Activated CD4-positive, alpha-beta T cell treated with anti-CD3 and anti-CD28 coated beads for 36 hours (primary cell): ENCODE data around the gene PAN2. TPM values are rescaled to one million over a fixed set of nuclear protein-coding genes. Genes with fewer than 3 reads are reported as not detected.
"Not testable (repeated sequence)": the region's sequence is repeated elsewhere in the genome, so short reads cannot be mapped to it uniquely, and the experiment has no call there.

Experiments used
- ATAC-seq: fragments of 200-7000 bp; cut with Tn5 transposase; one replicate; pipeline ENCODE4 v1.10.0; 2021; ENCODE audit warnings: mild to moderate bottlenecking, moderate library complexity
- CTCF ChIA-PET: fragments of 350-600 bp; sonication (Branson Sonifier 250); formaldehyde crosslinking; loops from one replicate; lab custom pipeline; 2021; ENCODE audit warnings: antibody characterized with exemption; lab: Charles Lee
- POLR2A ChIA-PET: fragments of 350-600 bp; sonication (Branson Sonifier 250); formaldehyde crosslinking; loops from one replicate; lab custom pipeline; 2021; ENCODE audit warnings: antibody characterized with exemption, inconsistent platforms; lab: Charles Lee
- DNase-seq: peaks from one replicate; pipeline ENCODE4 v3.0.0-alpha.2; 2020
- H3K27ac Mint-ChIP-seq: one replicate; pipeline ENCODE4 v1.8.0; 2021; ENCODE audit warnings: mixed read lengths
- H3K27me3 Mint-ChIP-seq: one replicate; pipeline ENCODE4 v1.8.0; 2021; ENCODE audit warnings: mixed read lengths
- H3K36me3 Mint-ChIP-seq: one replicate; pipeline ENCODE4 v1.8.0; 2021; ENCODE audit warnings: low read depth, mixed read lengths
- H3K4me1 Mint-ChIP-seq: one replicate; pipeline ENCODE4 v1.8.0; 2021; ENCODE audit warnings: mixed read lengths
- H3K4me3 Mint-ChIP-seq: one replicate; pipeline ENCODE4 v1.8.0; 2021; ENCODE audit warnings: mild to moderate bottlenecking, moderate library complexity, mixed read lengths
- H3K9me3 Mint-ChIP-seq: one replicate; pipeline ENCODE4 v1.8.0; 2021; ENCODE audit warnings: low read depth, mixed read lengths
- intact Hi-C, 2 experiments: fragments of 100-400 bp; cut with DNase I in 1 of 2; cut with micrococcal nuclease in 1 of 2; formaldehyde crosslinking; loops; one replicate each; pipeline versions ENCODE4 v1.14.2 to v1.15.1; 2022 to 2024; cut with DNase I, micrococcal nuclease
- total RNA-seq, 2 experiments: library from RNA; stranded (reverse); gene quantifications; one replicate each; pipeline ENCODE4 v1.2.3, GENCODE V29; 2021

The PAN2 gene
- total RNA-seq, 2 experiments from 2014 or later, result 54.6 to 62.5 TPM

DNA sequence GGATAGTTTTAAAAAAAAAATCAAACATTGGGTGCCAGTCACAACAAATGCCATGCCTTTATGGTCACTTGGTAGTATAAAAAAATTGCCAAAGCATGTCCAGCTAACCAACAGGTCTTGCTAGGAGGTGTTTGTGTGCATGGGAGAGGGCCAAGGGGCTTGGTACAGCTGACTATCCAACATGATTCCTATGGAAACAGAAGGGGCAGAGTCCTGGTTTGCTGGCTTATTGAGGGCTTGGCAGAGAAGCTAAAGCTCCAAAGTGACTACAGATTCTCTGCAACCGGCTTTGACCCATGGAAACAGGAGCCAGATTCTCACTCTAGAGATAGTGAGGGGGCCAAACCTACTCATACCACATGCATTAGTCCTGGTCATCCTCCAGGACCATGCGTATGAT lies 61.3 kb downstream of the PAN2 start:
- ATAC-seq, H3K4me3 Mint-ChIP-seq, DNase-seq, H3K27me3 Mint-ChIP-seq, POLR2A ChIA-PET, H3K9me3 Mint-ChIP-seq, intact Hi-C loops, H3K4me1 Mint-ChIP-seq, H3K27ac Mint-ChIP-seq: not testable (repeated sequence)
- peaks cover 32% of the 10 kb centered on the region for H3K36me3 Mint-ChIP-seq
- CTCF ChIA-PET, result interaction anchor here (0.6 kb wide), 1 partner anchor 213 kb away, joined by 3 read pairs; no protein-coding TSS in a partner anchor

DNA sequence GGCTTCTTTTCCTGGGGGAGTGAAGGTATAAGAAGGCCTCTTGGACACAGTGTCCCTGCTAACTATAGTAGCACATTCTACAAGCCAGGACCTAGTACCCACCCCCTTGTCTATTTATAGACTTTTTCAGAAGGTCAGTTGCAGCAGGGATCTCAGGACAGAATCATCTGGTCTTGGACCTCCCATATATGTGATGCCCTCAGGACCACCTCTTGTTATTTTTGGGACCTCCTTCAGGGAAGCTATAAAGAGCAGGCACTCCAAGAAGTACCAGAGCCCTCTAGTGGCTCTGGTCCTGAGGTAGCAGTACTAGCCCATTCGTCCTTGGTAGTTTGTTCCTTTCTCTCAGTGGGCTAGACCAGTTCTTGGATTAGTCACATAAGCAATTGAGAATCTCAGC lies 62.8 kb downstream of the PAN2 start:
- ATAC-seq, result peak; percentile 20
- intact Hi-C loops, result no loop called here
- DNase-seq, result no peak
- Mint-ChIP-seq H3K27ac (no peak overlapping the region), H3K9me3 (no peaks in the 10 kb centered on the region), H3K4me1 (peaks cover 9% of the 10 kb centered on the region), H3K27me3 (no peaks in the 10 kb centered on the region), H3K4me3 (no peak overlapping the region), H3K36me3 (peaks cover 29% of the 10 kb centered on the region)
- POLR2A ChIA-PET, result no interaction called here
- CTCF ChIA-PET, result interaction anchor here (0.6 kb wide), 3 partner anchors 25 to 274 kb away, joined by 4 read pairs; partner anchors contain the start of gene SUOX

DNA sequence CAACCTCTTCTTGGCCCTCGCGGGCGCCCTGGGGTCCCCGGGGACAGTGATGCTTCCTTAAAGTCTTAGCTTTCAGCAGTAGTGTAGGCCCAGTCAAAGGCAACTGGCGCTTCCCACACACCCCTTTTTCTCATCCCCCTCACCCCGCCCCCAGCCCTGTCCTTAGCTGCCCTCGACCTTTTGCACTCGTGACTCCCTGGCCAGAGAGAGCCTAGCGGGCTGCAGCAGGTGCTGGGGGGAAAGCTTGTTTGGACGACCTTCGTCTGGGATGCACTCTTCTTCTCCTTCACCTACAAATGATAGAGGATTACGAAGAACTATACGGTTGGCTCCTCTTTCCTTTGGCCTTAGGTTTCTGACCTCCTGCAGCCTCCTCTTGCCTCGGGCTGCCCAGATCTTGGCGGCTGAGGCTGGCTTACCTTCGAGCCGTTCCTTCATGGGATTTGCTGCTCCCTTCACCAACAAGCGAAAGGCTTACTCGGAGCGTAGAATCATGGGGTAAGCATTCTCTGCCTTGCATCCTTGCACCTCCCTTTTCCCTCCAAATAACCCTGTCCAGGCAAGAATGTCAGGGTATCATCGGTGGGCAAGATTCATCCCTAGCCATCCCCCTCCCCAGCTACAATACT lies 66.2 kb downstream of the PAN2 start:
- H3K4me3 Mint-ChIP-seq, result peak overlapping the region; percentile 89
- intact Hi-C loops, result loop anchor here (1.0 to 10.0 kb wide), 11 partner anchors 9 to 201 kb away; partner anchors contain the start of genes SPRYD4 (in 2 of the 2), ANKRD52 (in 1 of the 2), CS (in 1 of the 2) and ESYT1 (in 1 of the 2)
- H3K4me1 Mint-ChIP-seq, result peaks cover 9% of the 10 kb centered on the region
- ATAC-seq (no peak), DNase-seq (no peak)
- H3K36me3 Mint-ChIP-seq, result peaks cover 12% of the 10 kb centered on the region
- ChIA-PET POLR2A (interaction anchor here (0.9 to 1.5 kb wide), 3 partner anchors 11 to 48 kb away, joined by 3 read pairs; partner anchors contain the start of genes CNPY2 and RNF41), CTCF (interaction anchor here (0.5 to 5.1 kb wide), 13 partner anchors 10 to 182 kb away, joined by 3 to 26 read pairs (median 4); partner anchors contain the start of genes ANKRD52, CNPY2, PA2G4 and SMARCC2)
- peak overlapping the region; percentile 34 for H3K27ac Mint-ChIP-seq
- no peaks in the 10 kb centered on the region for H3K9me3 Mint-ChIP-seq
- H3K27me3 Mint-ChIP-seq, result no peaks in the 10 kb centered on the region

DNA sequence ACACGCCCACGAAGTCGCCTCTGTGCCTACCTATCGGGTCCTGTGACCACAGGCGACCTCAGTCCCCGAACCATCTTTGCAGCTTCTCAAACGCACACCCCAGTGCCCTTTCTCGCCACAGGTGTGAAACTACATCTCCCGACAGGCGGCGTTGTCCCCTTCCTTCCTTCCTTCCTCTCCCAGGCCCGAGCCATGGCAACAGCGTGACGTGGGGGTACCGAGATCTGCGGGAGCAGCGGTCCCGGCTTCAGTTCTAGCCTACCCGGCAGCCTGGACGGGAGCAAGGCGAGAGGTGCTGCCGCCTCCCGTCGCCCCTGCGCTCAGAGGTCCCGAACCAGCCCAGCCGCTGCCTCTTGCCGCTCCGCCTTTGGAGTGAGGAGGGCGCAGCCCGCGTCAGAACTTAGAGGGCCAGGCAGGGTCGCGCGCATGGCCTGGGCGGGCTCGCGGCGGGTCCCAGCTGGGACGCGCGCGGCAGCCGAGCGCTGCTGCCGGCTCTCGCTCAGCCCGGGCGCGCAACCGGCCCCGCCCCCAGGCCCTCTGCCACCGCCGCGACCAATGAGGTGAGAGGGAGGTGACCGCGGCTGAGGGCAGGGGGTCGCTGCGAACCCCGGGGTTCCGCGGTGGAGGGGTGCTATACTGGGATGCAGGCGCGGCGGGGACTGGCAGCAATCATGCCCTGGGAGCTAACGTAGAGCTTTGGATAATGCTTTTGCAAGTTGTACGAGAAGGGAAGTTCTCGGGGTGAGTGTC lies 66.9 kb downstream of the PAN2 start, which contains the start of gene COQ10A:
Gene COQ10A (plus strand): TSS at position 250 of the 750 bp plus-strand sequence. CDS start 177 bp downstream, at position 427.
- CTCF ChIA-PET, result interaction anchor here (0.6 to 5.1 kb wide), 16 partner anchors 10 to 197 kb away, joined by 3 to 26 read pairs (median 4); partner anchors contain the start of genes ANKRD52, CNPY2, PA2G4 and SMARCC2
- intact Hi-C loops, result loop anchor here (1.0 to 10.0 kb wide), 12 partner anchors 9 to 201 kb away; partner anchors contain the start of genes SPRYD4 (in 2 of the 2), ANKRD52 (in 1 of the 2), CS (in 1 of the 2) and ESYT1 (in 1 of the 2)
- Mint-ChIP-seq H3K4me1 (peaks cover 9% of the 10 kb centered on the region), H3K27ac (peak within 1 kb of the TSS; percentile 89), H3K9me3 (no peaks in the 10 kb centered on the region), H3K27me3 (no peaks in the 10 kb centered on the region), H3K4me3 (peak within 1 kb of the TSS; percentile 89), H3K36me3 (peaks cover 12% of the 10 kb centered on the region)
- peak; percentile 90 for DNase-seq
- peak; percentile 90 for ATAC-seq
- POLR2A ChIA-PET, result interaction anchor here (0.5 to 1.5 kb wide), 10 partner anchors 9 to 459 kb away, joined by 3 to 9 read pairs (median 4); partner anchors contain the start of genes ANKRD52, CNPY2, NACA and PA2G4

Other genes with a start within 250 kb of the PAN2 start
- gene PA2G4, start 229.4 kb downstream of the PAN2 start, total RNA-seq, result 100 to 1,000 TPM; 446 to 695 TPM
- 1,000 to 10,000 TPM; 5,101 to 9,949 TPM for gene RPL41, start 217.4 kb downstream of the PAN2 start, total RNA-seq
- 1 to 10 TPM; 6.4 to 6.5 TPM for gene ZC3H10, start 215.7 kb downstream of the PAN2 start, total RNA-seq
- 100 to 1,000 TPM; 132 to 160 TPM for gene ESYT1, start 205.7 kb downstream of the PAN2 start, total RNA-seq
- 10 to 100 TPM; 76.3 to 79.3 TPM for gene MYL6B, start 181.4 kb downstream of the PAN2 start, total RNA-seq
- 100 to 1,000 TPM; 692 to 918 TPM for gene MYL6, start 175.6 kb downstream of the PAN2 start, total RNA-seq
- 100 to 1,000 TPM in 1 of 2 experiments, 10 to 100 TPM in 1; 96.9 to 123 TPM for gene SMARCC2, start 144.5 kb downstream of the PAN2 start, total RNA-seq
- gene RNF41, start 112.1 kb downstream of the PAN2 start, total RNA-seq, result 10 to 100 TPM; 25.2 to 28.8 TPM
- 10 to 100 TPM; 69.1 to 76.0 TPM for gene NABP2, start 109.7 kb downstream of the PAN2 start, total RNA-seq
- 1 to 10 TPM in 1 of 2 experiments, under 1 TPM in 1; 0.53 to 1.3 TPM for gene SLC39A5, start 103.9 kb downstream of the PAN2 start, total RNA-seq
- gene ANKRD52, start 75.6 kb downstream of the PAN2 start, total RNA-seq, result 10 to 100 TPM; 29.2 to 31.0 TPM
- 1 to 10 TPM; 5.2 to 7.5 TPM for gene COQ10A, start 67.1 kb downstream of the PAN2 start, total RNA-seq
- 100 to 1,000 TPM; 197 to 293 TPM for gene CS, start 33.7 kb downstream of the PAN2 start, total RNA-seq
- gene CNPY2, start 18.0 kb downstream of the PAN2 start, total RNA-seq, result 10 to 100 TPM; 77.4 to 82.6 TPM
- gene IL23A, start 4.9 kb upstream of the PAN2 start, total RNA-seq, result 10 to 100 TPM; 18.5 to 21.6 TPM
- 100 to 1,000 TPM; 116 to 124 TPM for gene STAT2, start 26.1 kb upstream of the PAN2 start, total RNA-seq
- not detected for gene APOF, start 28.9 kb upstream of the PAN2 start, total RNA-seq
- gene TIMELESS, start 115.4 kb upstream of the PAN2 start, total RNA-seq, result 10 to 100 TPM; 46.3 to 47.3 TPM
- gene MIP, start 120.7 kb upstream of the PAN2 start, total RNA-seq, result not detected
- gene SPRYD4, start 134.6 kb upstream of the PAN2 start, total RNA-seq, result 1 to 10 TPM; 3.1 TPM
- gene GLS2, start 154.2 kb upstream of the PAN2 start, total RNA-seq, result 1 to 10 TPM; 8.7 TPM
- gene RBMS2, start 187.8 kb upstream of the PAN2 start, total RNA-seq, result 1 to 10 TPM; 5.0 to 7.0 TPM